Testis (tissue), 3 donors: ENCODE measurements around the gene MYADM. TPM values are rescaled to one million over a fixed set of nuclear protein-coding genes. Genes with fewer than 3 reads are reported as not detected.
A peak's percentile ranks its signal among the peaks of the same experiment; 100 is the strongest.

ENCODE experiments used
- DNase-seq: peaks from one replicate; pipeline ENCODE4 v3.0.0-alpha.2; 2019
- H3K27ac ChIP-seq, 2 donors: fragments of 200-600 bp; sonication (generic); one replicate each; pipeline ENCODE4 v1.5.1; 2019
- H3K27me3 ChIP-seq: fragments of 200-600 bp; sonication (generic); one replicate; pipeline ENCODE4 v1.5.1; 2019
- H3K36me3 ChIP-seq: fragments of 200-600 bp; sonication (generic); one replicate; pipeline ENCODE4 v1.5.1; 2017; ENCODE audit warnings: low read depth; ENCODE audit errors: missing control alignments
- H3K4me1 ChIP-seq: fragments of 200-600 bp; sonication (generic); one replicate; pipeline ENCODE4 v1.5.1; 2019
- H3K4me3 ChIP-seq, 2 donors: fragments of 200-600 bp; sonication (generic); one replicate each; pipeline ENCODE4 v1.5.1; 2017 to 2019
- H3K9me3 ChIP-seq: fragments of 200-600 bp; sonication (generic); one replicate; pipeline ENCODE4 v1.5.1; 2017
- POLR2A ChIP-seq: fragments of 450-650 bp; IDR thresholded peaks from one replicate; pipeline ENCODE4 v1.6.1; 2017; ENCODE audit warnings: antibody characterized with exemption, mild to moderate bottlenecking, moderate library complexity
- WGBS, 2 donors: methylation state at CpG; one replicate each; pipeline ENCODE4 v1.1.5; 2018; 5-methylcytosine and 5-hydroxymethylcytosine counted together
- intact Hi-C: fragments of 100-400 bp; cut with DNase I; formaldehyde crosslinking; loops from one replicate; pipeline ENCODE4 v1.15.1; 2023; ENCODE audit warnings: low total_unique reads
- polyA plus RNA-seq: library from polyadenylated mRNA; stranded (reverse); fragments of 350-450 nt; fragmentation: Illumina TruSeq; extraction: RNeasy Lipid Tissue Mini Kit (QIAGEN cat#74804); gene quantifications from one replicate; pipeline ENCODE4 v1.2.3, GENCODE V29; 2014; ENCODE audit warnings: low read depth, low replicate concordance; ENCODE audit not compliant: insufficient read depth
- total RNA-seq, 2 donors: library from RNA; depleted of rRNA; stranded (reverse); fragments of >200 nt; gene quantifications; one replicate each; pipeline ENCODE4 v1.2.3, GENCODE V29; 2016
- TF ChIP-seq, protein P1 (sequence below), 3 experiments: fragments of 450-650 bp in 2 of 3; fragments of 200-600 bp in 1 of 3; sonication (generic) in 1 of 3; IDR thresholded peaks; one replicate each; pipeline ENCODE4 v1.5.1; 2016 to 2019; ENCODE audit warnings: antibody characterized with exemption in 3 of 3, mild to moderate bottlenecking in 2 of 3, moderate library complexity in 1 of 3

The MYADM gene
- total and polyA plus RNA-seq, 3 donors from 2014 or later, result 48.7 to 128 (median 57.8) TPM

DNA sequence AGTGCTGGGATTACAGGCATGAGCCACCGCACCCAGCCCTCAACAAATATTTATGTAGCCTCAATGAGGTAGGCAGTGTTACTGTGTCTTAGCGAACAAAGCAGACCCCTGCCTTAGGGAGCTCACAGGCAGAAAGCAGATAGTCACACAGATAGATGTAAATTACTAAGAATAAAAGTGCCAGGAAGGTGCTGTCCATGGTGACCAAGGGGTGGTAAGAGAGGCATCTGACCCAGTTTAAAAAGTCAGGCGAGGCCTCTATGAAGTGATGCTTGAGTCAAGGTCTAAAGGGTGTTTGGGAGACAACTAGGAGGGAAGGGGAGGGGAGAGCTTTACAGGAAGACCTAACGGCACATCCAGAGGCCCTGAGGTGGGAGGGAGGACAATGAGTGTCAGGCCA is 29.0 kb downstream of the MYADM start:
- Histone ChIP-seq H3K4me3 (no peak overlapping the region), H3K27me3 (no peaks in the 10 kb centered on the region), H3K27ac (no peak overlapping the region), H3K9me3 (no peaks in the 10 kb centered on the region), H3K4me1 (no peaks in the 10 kb centered on the region), H3K36me3 (no peaks in the 10 kb centered on the region)
- intact Hi-C loops, result no loop called here
- WGBS, 2 donors, result 48 to 51% methylated on average over 4 of the region's 4 CpGs
- no peak for DNase-seq
- no peak for TF ChIP-seq POLR2A
- TF ChIP-seq, protein P1, sequence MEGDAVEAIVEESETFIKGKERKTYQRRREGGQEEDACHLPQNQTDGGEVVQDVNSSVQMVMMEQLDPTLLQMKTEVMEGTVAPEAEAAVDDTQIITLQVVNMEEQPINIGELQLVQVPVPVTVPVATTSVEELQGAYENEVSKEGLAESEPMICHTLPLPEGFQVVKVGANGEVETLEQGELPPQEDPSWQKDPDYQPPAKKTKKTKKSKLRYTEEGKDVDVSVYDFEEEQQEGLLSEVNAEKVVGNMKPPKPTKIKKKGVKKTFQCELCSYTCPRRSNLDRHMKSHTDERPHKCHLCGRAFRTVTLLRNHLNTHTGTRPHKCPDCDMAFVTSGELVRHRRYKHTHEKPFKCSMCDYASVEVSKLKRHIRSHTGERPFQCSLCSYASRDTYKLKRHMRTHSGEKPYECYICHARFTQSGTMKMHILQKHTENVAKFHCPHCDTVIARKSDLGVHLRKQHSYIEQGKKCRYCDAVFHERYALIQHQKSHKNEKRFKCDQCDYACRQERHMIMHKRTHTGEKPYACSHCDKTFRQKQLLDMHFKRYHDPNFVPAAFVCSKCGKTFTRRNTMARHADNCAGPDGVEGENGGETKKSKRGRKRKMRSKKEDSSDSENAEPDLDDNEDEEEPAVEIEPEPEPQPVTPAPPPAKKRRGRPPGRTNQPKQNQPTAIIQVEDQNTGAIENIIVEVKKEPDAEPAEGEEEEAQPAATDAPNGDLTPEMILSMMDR (IDR thresholded peaks at IDR 0.05), result no peak

DNA sequence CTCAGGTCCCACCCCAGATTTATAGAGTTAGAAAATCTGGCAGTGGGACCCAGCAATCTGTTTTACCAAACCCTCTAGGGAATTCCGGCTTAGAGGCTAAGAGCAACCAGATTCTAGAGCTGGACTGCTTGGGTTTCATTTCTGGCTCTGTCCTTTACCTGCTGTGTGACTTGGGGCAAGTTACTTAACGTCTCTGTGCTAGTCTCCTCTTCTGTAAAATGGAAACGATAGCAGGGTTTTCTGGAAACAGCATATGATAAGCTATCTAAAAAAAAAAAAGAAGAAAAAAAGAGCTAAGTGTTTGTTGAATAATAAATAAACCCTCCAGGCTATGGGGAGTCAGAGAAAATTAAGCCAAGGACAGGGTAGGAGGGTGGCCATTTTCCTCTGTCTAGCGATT is 29.8 kb downstream of the MYADM start:
- intact Hi-C loops, result no loop called here
- TF ChIP-seq, protein P1 (IDR thresholded peaks at IDR 0.05), result no peak
- no peak for TF ChIP-seq POLR2A
- no peaks in the 10 kb centered on the region for H3K4me1 ChIP-seq
- H3K4me3 ChIP-seq, result no peak overlapping the region
- H3K36me3 ChIP-seq, result no peaks in the 10 kb centered on the region
- H3K27ac ChIP-seq, result no peak overlapping the region
- 46 to 54% methylated on average over 4 of the region's 4 CpGs for WGBS, 2 donors
- H3K27me3 ChIP-seq, result no peaks in the 10 kb centered on the region
- no peak for DNase-seq
- no peaks in the 10 kb centered on the region for H3K9me3 ChIP-seq

DNA sequence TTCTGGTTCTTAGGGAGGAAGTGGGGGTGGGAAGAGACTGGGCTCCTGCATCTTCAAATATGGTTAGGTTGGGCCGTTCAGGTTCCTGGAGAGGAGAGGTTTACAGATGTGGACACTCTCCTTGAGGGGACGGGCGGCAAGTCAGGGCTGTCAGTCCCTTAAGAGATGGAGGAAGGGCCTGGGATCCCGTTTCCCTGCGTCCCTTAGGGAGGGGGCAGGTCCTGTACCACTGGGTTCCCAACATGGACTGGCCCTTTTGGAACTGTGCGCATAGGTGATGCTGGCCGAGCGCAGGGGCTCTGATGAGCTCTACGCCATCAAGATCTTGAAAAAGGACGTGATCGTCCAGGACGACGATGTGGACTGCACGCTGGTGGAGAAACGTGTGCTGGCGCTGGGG is 30.5 kb downstream of the MYADM start:
- Histone ChIP-seq H3K4me1 (no peaks in the 10 kb centered on the region), H3K9me3 (no peaks in the 10 kb centered on the region), H3K27ac (no peak overlapping the region), H3K27me3 (no peaks in the 10 kb centered on the region), H3K36me3 (no peaks in the 10 kb centered on the region), H3K4me3 (peak overlapping the region in 1 of 2 donors; percentile 39)
- DNase-seq, result no peak
- 4 to 10% methylated on average over 16 of the region's 16 CpGs for WGBS, 2 donors
- intact Hi-C loops, result no loop called here
- TF ChIP-seq POLR2A, result no peak
- TF ChIP-seq, protein P1 (IDR thresholded peaks at IDR 0.05), result no peak

DNA sequence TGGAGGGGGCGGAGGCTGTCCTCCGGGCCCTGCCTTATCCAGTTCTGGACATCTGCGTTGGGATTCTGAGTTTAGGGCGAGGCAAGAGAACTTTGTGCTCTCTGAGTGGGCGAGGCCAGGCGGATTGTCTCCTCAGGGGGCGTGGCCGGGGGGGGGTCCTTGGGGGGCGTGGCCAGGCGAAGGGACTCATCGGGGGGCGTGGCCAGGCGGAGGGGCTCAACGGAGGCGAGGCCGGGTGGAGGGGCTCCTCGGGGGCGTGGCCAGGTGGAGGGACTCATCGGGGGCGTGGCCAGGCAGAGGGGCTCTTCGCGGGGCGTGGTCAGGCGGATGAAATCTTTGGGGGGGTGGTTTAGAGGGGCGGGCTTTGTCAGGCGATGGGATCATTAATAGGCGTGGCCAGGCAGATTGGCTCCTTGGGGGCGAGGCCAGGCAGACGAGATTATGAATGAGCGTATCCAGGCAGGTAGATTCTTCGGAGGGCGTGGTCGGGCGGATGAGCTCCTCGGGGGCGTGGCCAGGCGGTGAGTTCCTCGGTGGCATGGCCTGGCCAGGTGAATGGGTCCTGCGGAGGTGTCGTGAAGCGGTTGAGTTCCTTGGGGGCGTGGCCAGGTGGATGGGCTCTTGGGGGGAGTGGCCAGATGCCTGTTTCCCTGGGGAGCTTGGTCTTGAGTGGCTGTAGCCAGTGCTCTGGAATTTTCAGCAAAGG is 31.1 kb downstream of the MYADM start:
- Histone ChIP-seq H3K9me3 (no peaks in the 10 kb centered on the region), H3K27me3 (no peaks in the 10 kb centered on the region), H3K4me3 (peak overlapping the region in 1 of 2 donors; percentile 39), H3K36me3 (no peaks in the 10 kb centered on the region), H3K27ac (no peak overlapping the region), H3K4me1 (no peaks in the 10 kb centered on the region)
- TF ChIP-seq POLR2A, result no peak
- TF ChIP-seq, protein P1 (IDR thresholded peaks at IDR 0.05), result no peak
- 1% methylated on average over 28 to 29 of the region's 42 CpGs for WGBS, 2 donors
- intact Hi-C loops, result no loop called here
- DNase-seq, result peak; percentile 77
